Measurements from ENCODE around the gene MT1X. TPM values are rescaled to one million over a fixed set of nuclear protein-coding genes. Genes with fewer than 3 reads are reported as not detected.

Gene MT1X
- total and polyA plus RNA-seq, 2 of the 13 experiments (the other 11 are each of a cell fraction or from before 2014, with no cell fraction given), result 19.7 to 288 TPM

DNA sequence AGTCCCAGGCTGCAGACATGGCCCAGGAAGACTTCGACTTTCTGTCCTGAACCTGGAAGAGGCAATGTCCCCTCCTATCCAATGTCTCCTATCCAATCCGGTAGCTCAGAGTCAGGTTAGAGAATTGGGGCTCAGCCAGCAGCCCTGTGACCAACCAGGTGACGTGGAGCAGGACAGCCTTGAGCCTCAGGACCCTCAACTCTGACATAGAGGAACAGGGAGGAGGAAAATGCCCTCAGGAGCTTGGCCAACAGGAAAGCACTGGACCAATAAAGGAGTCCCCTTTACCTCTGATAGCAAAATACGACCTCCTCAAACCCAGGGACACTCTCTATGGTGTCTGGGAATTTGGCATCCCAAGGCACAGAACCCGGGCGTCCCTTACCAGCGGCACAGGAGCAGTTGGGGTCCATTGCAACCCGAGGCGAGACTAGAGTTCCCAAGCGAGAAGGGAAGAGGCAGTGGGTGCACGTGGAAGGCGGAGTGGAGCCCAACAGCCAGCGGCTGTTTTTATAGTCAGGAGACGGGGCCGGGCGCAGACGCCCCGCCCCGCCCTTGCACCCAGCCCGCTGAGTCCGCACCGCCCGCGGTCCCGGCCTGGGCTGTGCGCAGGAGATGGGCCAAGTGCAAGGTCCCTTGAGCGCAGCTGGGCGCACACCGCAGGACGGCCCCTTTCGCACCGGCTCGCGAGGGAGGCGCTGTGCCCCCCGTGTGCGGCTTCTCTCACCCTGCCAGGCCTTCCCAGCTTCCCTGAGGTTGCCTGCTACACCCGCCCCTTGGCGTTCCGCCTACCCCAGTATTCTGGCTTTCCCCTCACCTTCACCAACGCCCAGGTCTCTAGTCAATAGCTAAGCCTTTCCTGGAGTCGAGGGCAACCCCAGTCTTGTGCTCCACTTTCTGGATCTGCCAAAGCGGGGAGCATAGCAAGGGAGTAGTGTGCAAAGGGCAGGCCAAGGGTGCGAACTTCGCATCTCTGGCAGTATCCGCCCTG lies 14.4 kb upstream of the MT1X start, which contains the start of gene MT1G (continued):
- TF ChIP-seq ZUFSP (CRISPR knock-in tag; IDR thresholded peaks at IDR 0.05; ENCODE audit: borderline replicate concordance) (no peak), ZNF235 (CRISPR knock-in tag; IDR thresholded peaks at IDR 0.05; ENCODE audit: borderline replicate concordance) (no peak), CC2D1A (CRISPR knock-in tag; IDR thresholded peaks at IDR 0.05) (no peak), NCOA1 (CRISPR knock-in tag; IDR thresholded peaks at IDR 0.05) (no peak), SPEN (CRISPR knock-in tag; IDR thresholded peaks at IDR 0.05; ENCODE audit: low read depth) (peak; percentile 69), ATM (IDR thresholded peaks at IDR 0.05; ENCODE audit: borderline replicate concordance) (no peak), RBAK (CRISPR knock-in tag; IDR thresholded peaks at IDR 0.05) (no peak), DMAP1 (CRISPR knock-in tag; IDR thresholded peaks at IDR 0.05) (peak; percentile 62), AGO2 (optimal IDR thresholded peaks at IDR 0.05; ENCODE audit: low read depth, low read length) (no peak), ZSCAN21 (CRISPR knock-in tag; IDR thresholded peaks at IDR 0.05; ENCODE audit: borderline replicate concordance) (no peak), NR2C2 (CRISPR knock-in tag; IDR thresholded peaks at IDR 0.05; ENCODE audit: borderline replicate concordance) (no peak), SIN3A (IDR thresholded peaks at IDR 0.05; ENCODE audit: borderline replicate concordance, low read depth, low read length) (no peak), NCOA2 (CRISPR knock-in tag; IDR thresholded peaks at IDR 0.05) (peak; percentile 17; the same call in 1 of the 2 replicates), ZGPAT (CRISPR knock-in tag; IDR thresholded peaks at IDR 0.05) (no peak), ZNF510 (CRISPR knock-in tag; IDR thresholded peaks at IDR 0.05; ENCODE audit: low read depth) (no peak), ZNF431 (CRISPR knock-in tag; IDR thresholded peaks at IDR 0.05; ENCODE audit: borderline replicate concordance, low read depth) (no peak; the same call in 1 of the 2 replicates), TCF12 (IDR thresholded peaks at IDR 0.05) (no peak), TCF12 (CRISPR knock-in tag; IDR thresholded peaks at IDR 0.05) (no peak), KDM4B (CRISPR knock-in tag; IDR thresholded peaks at IDR 0.05) (no peak), SOX6 (IDR thresholded peaks at IDR 0.05) (no peak), SOX6 (CRISPR knock-in tag; IDR thresholded peaks at IDR 0.05) (peak; percentile 66), ZNF10 (CRISPR knock-in tag; IDR thresholded peaks at IDR 0.05; ENCODE audit: borderline replicate concordance, low read depth) (no peak)
- TF ChIP-seq, protein P1, sequence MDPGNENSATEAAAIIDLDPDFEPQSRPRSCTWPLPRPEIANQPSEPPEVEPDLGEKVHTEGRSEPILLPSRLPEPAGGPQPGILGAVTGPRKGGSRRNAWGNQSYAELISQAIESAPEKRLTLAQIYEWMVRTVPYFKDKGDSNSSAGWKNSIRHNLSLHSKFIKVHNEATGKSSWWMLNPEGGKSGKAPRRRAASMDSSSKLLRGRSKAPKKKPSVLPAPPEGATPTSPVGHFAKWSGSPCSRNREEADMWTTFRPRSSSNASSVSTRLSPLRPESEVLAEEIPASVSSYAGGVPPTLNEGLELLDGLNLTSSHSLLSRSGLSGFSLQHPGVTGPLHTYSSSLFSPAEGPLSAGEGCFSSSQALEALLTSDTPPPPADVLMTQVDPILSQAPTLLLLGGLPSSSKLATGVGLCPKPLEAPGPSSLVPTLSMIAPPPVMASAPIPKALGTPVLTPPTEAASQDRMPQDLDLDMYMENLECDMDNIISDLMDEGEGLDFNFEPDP (CRISPR knock-in tag; conservative IDR thresholded peaks at IDR 0.05), result 0 out of 2 replicates have a peak, but pooled peaks have one; percentile 75
- TF ChIP-seq, protein P2, sequence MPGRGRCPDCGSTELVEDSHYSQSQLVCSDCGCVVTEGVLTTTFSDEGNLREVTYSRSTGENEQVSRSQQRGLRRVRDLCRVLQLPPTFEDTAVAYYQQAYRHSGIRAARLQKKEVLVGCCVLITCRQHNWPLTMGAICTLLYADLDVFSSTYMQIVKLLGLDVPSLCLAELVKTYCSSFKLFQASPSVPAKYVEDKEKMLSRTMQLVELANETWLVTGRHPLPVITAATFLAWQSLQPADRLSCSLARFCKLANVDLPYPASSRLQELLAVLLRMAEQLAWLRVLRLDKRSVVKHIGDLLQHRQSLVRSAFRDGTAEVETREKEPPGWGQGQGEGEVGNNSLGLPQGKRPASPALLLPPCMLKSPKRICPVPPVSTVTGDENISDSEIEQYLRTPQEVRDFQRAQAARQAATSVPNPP (CRISPR knock-in tag; IDR thresholded peaks at IDR 0.05), result no peak; the same call in 1 of the 2 replicates

Data from HepG2 (cell line).